HUES6 (cell line): ENCODE measurements around the gene CATSPER3.
"Not testable (repeated sequence)": the region's sequence is repeated elsewhere in the genome, so short reads cannot be mapped to it uniquely, and the experiment has no call there.

ENCODE experiments used
- H3K27ac ChIP-seq: 2 replicates; pipeline ENCODE4 v1.7.0; 2013; ENCODE audit warnings: low read depth, mild to moderate bottlenecking, low read length, inconsistent platforms
- H3K27me3 ChIP-seq: 2 replicates; pipeline ENCODE4 v1.6.1; 2013; ENCODE audit warnings: low read length; ENCODE audit not compliant: control insufficient read depth, insufficient read depth
- H3K36me3 ChIP-seq: 2 replicates; pipeline ENCODE4 v1.6.1; 2013; ENCODE audit warnings: low read length; ENCODE audit not compliant: control insufficient read depth, insufficient read depth
- H3K4me1 ChIP-seq: 2 replicates; pipeline ENCODE4 v1.6.1; 2013; ENCODE audit warnings: low read length; ENCODE audit not compliant: control insufficient read depth, insufficient read depth
- H3K4me3 ChIP-seq: 2 replicates; pipeline ENCODE4 v1.5.1; 2013; ENCODE audit warnings: low read depth, low read length
- H3K9ac ChIP-seq: one replicate; pipeline ENCODE4 v1.6.1; 2013; ENCODE audit warnings: mild to moderate bottlenecking, low read length
- H3K9me3 ChIP-seq: 2 replicates; pipeline ENCODE4 v1.6.1; 2013; ENCODE audit warnings: low read depth, low read length; ENCODE audit not compliant: control insufficient read depth, insufficient read depth

Gene CATSPER3

GRCh38 chr5:134997015-134997414, 29.3 kb downstream of the CATSPER3 start:
- Histone ChIP-seq H3K36me3 (no peaks in the 10 kb centered on the region), H3K27ac (no peak overlapping the region), H3K9ac (no peak overlapping the region), H3K4me3 (no peak overlapping the region), H3K27me3 (no peaks in the 10 kb centered on the region), H3K4me1 (no peaks in the 10 kb centered on the region), H3K9me3 (no peaks in the 10 kb centered on the region)

- not testable (repeated sequence) for H3K4me1 ChIP-seq, H3K9ac ChIP-seq, H3K9me3 ChIP-seq, H3K27me3 ChIP-seq, H3K27ac ChIP-seq, H3K36me3 ChIP-seq, H3K4me3 ChIP-seq
These were observed 30.4 kb downstream of the CATSPER3 start for GRCh38 chr5:134998068-134998467.

GRCh38 chr5:135004376-135004775, 36.7 kb downstream of the CATSPER3 start:
- no peak overlapping the region for H3K27ac ChIP-seq
- H3K9me3 ChIP-seq, result no peaks in the 10 kb centered on the region
- H3K9ac ChIP-seq, result no peak overlapping the region
- no peaks in the 10 kb centered on the region for H3K36me3 ChIP-seq
- no peaks in the 10 kb centered on the region for H3K27me3 ChIP-seq
- H3K4me3 ChIP-seq, result no peak overlapping the region
- no peaks in the 10 kb centered on the region for H3K4me1 ChIP-seq

- no peak overlapping the region for H3K27ac ChIP-seq
- no peak overlapping the region for H3K4me3 ChIP-seq
- no peaks in the 10 kb centered on the region for H3K27me3 ChIP-seq
- H3K4me1 ChIP-seq, result no peaks in the 10 kb centered on the region
- H3K9me3 ChIP-seq, result no peaks in the 10 kb centered on the region
- no peak overlapping the region for H3K9ac ChIP-seq
- H3K36me3 ChIP-seq, result no peaks in the 10 kb centered on the region
These were observed 37.4 kb downstream of the CATSPER3 start for GRCh38 chr5:135005076-135005475.

- H3K4me3 ChIP-seq, result no peak overlapping the region
- no peaks in the 10 kb centered on the region for H3K36me3 ChIP-seq
- H3K27ac ChIP-seq, result no peak overlapping the region
- no peaks in the 10 kb centered on the region for H3K4me1 ChIP-seq
- no peaks in the 10 kb centered on the region for H3K27me3 ChIP-seq
- H3K9me3 ChIP-seq, result no peaks in the 10 kb centered on the region
- no peak overlapping the region for H3K9ac ChIP-seq
These were observed 39.6 kb downstream of the CATSPER3 start for GRCh38 chr5:135007305-135007704.

GRCh38 chr5:135007749-135008363, 40.1 kb downstream of the CATSPER3 start:
- no peaks in the 10 kb centered on the region for H3K9me3 ChIP-seq
- H3K27ac ChIP-seq, result no peak overlapping the region
- no peak overlapping the region for H3K9ac ChIP-seq
- no peaks in the 10 kb centered on the region for H3K27me3 ChIP-seq
- no peaks in the 10 kb centered on the region for H3K4me1 ChIP-seq
- H3K4me3 ChIP-seq, result no peak overlapping the region
- no peaks in the 10 kb centered on the region for H3K36me3 ChIP-seq

GRCh38 chr5:135008556-135008955, 40.8 kb downstream of the CATSPER3 start:
- Histone ChIP-seq H3K36me3 (no peaks in the 10 kb centered on the region), H3K27me3 (no peaks in the 10 kb centered on the region), H3K9me3 (no peaks in the 10 kb centered on the region), H3K9ac (no peak overlapping the region), H3K27ac (no peak overlapping the region), H3K4me1 (no peaks in the 10 kb centered on the region), H3K4me3 (no peak overlapping the region)

GRCh38 chr5:135008981-135009735, 41.5 kb downstream of the CATSPER3 start:
- Histone ChIP-seq H3K27me3 (no peaks in the 10 kb centered on the region), H3K36me3 (no peaks in the 10 kb centered on the region), H3K4me1 (no peaks in the 10 kb centered on the region), H3K27ac (no peak overlapping the region), H3K9me3 (no peaks in the 10 kb centered on the region), H3K9ac (no peak overlapping the region), H3K4me3 (no peak overlapping the region)

GRCh38 chr5:135009736-135010501, 42.2 kb downstream of the CATSPER3 start:
- no peaks in the 10 kb centered on the region for H3K9me3 ChIP-seq
- no peaks in the 10 kb centered on the region for H3K4me1 ChIP-seq
- H3K36me3 ChIP-seq, result no peaks in the 10 kb centered on the region
- H3K4me3 ChIP-seq, result no peak overlapping the region
- no peak overlapping the region for H3K27ac ChIP-seq
- H3K27me3 ChIP-seq, result no peaks in the 10 kb centered on the region
- no peak overlapping the region for H3K9ac ChIP-seq

GRCh38 chr5:135010502-135011354, 43.0 kb downstream of the CATSPER3 start:
- H3K4me1 ChIP-seq, result no peaks in the 10 kb centered on the region
- no peak overlapping the region for H3K27ac ChIP-seq
- H3K9ac ChIP-seq, result no peak overlapping the region
- no peak overlapping the region for H3K4me3 ChIP-seq
- no peaks in the 10 kb centered on the region for H3K36me3 ChIP-seq
- no peaks in the 10 kb centered on the region for H3K27me3 ChIP-seq
- H3K9me3 ChIP-seq, result no peaks in the 10 kb centered on the region
